GM12874 (cell line): ENCODE results near the gene DGKE.

Experiments used
- TF ChIP-seq, protein P1 (sequence below): IDR thresholded peaks from 2 replicates; pipeline ENCODE4 v1.5.1; 2011; ENCODE audit warnings: low read depth, mild to moderate bottlenecking, control low read depth, low read length, moderate library complexity; ENCODE audit not compliant: insufficient read depth

The DGKE gene

DNA sequence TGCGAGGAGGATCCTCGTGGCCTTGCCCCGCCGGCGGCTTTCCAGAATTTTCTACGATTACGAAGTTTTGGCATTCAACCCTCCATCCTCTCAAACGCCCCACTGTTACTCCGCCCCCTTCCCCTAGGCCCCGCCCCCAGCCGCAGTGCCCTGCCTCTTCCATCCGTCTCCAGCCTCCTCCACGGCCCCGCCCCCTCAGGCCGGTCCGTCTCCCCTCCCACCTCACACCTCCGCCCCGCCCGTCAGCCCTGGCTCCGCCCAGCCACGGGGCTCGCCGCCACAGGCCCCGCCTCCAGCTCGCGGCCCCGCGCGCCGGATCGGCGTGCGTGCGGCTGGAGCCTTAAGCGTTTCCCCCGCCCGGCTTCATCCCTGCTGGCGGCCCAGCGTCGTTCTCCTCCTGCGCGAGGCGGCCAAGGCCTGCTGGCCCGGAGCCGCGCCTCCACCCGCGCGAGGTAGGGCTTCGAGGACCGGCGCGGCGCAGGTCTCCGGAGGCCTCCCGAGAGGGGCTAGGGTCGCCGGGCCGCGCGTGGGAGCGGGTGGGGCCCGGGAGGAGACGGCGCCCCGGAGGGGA lies at the start of gene DGKE, which contains the start of gene C17orf67:
Gene DGKE (plus strand): TSS at position 343 of the 571 bp plus-strand sequence. CDS start 645 bp downstream, outside the sequence.
Gene C17orf67 (minus strand): TSS at position 112 of the 571 bp plus-strand sequence. CDS start 18,110 bp downstream, outside the sequence.
- TF ChIP-seq, protein P1, sequence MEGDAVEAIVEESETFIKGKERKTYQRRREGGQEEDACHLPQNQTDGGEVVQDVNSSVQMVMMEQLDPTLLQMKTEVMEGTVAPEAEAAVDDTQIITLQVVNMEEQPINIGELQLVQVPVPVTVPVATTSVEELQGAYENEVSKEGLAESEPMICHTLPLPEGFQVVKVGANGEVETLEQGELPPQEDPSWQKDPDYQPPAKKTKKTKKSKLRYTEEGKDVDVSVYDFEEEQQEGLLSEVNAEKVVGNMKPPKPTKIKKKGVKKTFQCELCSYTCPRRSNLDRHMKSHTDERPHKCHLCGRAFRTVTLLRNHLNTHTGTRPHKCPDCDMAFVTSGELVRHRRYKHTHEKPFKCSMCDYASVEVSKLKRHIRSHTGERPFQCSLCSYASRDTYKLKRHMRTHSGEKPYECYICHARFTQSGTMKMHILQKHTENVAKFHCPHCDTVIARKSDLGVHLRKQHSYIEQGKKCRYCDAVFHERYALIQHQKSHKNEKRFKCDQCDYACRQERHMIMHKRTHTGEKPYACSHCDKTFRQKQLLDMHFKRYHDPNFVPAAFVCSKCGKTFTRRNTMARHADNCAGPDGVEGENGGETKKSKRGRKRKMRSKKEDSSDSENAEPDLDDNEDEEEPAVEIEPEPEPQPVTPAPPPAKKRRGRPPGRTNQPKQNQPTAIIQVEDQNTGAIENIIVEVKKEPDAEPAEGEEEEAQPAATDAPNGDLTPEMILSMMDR = no peak

DNA sequence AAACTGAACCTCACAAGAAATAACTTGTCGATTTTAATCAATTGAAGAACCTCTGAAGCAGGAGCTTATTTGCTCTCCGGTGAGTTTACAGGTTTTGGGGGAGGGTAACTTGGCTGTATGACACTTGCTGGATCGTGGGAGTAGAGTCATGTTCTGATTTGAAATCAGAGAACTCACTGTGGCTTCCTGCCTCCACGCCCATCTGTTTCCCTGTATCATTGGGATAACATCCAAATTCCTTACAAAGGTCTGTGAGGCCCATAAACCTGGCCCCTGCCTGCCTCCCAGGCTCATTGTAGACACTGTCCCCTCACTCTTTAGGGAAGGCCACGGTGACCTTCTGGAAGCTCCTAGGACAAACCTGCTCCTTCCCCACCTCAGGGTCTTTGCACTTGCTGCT lies 48.5 kb upstream of the DGKE start:
- TF ChIP-seq, protein P1 = no peak

DNA sequence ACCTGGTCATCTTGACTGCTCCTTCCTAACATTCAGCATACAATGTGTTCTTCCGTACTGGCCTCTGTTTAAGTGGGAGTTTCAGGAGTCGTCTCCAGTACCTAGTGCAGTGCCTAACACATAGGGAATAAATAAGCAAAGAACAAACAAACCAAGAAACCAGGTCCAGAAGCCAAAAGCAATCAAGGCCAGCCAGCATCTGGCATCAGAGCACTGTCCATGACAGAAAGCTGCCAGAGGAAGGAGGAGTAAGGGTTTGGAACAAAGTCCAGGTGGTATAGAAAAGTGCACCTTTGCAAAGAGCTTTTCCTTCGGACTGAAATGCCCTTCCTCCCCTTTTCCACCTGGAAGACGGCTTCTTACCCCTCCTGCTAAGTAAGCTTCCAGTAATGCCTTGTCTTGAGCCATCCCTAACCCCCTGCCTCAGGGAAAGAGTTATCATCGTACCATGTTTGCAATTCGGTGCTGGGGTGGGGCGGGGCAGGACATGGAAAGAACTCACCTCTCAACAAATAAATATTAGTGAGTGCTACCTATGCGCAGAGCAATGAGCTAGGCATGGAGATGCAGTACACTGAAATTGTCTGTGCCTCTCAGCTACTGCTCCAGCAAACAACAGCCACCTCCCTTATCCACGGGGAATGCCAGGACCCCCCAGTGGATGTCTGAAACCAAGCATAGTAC lies 47.8 kb upstream of the DGKE start:
- TF ChIP-seq, protein P1 = no peak

DNA sequence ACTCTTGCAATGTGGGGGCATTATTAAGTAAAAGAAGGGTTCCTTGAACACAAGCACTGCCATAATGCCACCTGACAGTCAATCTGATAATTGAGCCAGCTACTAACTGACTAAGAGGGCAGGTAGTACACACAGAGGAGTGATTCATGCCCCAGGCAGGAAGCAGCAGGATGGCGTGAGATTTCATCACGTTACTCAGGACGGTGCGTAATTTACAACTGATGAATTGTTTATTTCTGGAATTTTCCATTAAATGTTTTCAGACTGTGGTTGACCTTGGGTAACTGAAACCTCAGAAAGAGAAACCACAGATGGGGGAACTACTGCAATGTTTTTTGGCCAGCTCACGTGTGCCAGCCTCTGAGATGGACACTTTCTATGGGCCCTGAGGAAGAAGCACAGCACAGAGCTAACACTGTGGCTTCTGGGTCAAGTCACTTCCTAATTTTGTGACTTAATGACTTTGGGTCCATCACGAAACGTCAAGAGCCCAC lies 46.9 kb upstream of the DGKE start:
- TF ChIP-seq, protein P1 = no peak

DNA sequence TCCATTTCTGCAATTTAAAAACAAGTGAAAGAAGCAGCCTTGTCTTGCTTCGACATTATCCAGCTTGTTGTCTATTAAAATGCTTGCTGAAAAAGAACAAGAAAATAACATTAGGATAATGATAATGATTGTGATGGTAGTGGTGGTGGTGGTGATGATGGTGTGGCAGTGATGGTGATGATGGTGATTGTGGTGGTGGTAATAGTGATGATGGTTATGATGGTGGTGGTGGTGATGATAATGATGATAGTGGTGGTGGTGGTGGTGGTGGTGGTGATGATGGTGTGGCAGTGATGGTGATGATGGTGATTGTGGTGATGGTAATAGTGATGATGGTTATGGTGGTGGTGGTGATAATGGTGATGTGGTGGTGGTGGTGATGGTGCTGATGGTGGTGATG lies 41.7 kb upstream of the DGKE start:
- TF ChIP-seq, protein P1 = no peak

DNA sequence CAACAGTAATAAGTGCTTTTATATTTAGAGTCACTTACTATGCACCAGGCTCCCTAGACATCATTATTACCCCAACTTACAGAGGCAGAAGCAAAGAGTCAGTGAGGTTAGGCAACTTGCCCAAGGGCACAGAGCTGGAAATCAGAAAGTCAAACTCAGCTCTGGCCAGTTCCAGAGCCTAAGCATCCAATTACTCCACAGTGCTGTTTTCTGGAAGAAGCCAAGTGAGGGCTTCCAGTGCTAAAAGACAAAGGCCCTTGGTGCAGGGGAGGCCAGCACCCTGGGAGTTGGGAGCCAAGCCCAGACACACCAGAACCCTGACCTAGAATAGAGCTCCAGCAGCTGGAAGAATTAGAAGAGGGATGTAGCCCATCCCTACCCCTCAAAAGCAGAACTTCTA lies 40.4 kb upstream of the DGKE start:
- TF ChIP-seq, protein P1 = no peak

DNA sequence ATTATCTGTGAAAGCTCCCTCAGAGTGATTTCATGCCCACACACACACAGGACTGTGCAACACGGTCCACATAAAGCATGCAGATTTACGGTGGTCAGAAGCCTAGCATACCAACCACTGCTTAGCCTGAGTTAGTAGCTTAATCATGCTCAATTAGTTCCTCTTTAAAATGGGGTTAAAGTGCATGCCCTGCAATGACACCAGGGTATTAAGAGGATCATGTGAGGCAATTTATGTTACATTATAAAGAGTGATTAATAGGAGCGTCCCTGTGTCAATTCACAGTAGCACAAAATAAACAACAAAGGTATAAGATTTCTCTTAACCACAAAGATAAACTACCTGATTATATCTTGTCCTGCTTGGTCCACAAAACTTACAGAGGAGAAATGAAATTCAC lies 40.0 kb upstream of the DGKE start:
- TF ChIP-seq, protein P1 = no peak
